NCI-H2227 (cell line): ENCODE results near the gene MED13L.

ENCODE experiments used
- DNase-seq: peaks from one replicate; lab custom pipeline; 2025; ENCODE audit not compliant: unreplicated experiment; lab: John Stamatoyannopoulos, UW

MED13L gene

GRCh38 chr12:116092776-116093175 lies 184.7 kb downstream of the MED13L start:
- DNase-seq = no peak

- DNase-seq = no peak
These were observed 185.3 kb downstream of the MED13L start for GRCh38 chr12:116092162-116092561.

- DNase-seq = no peak
These were observed 185.9 kb downstream of the MED13L start for GRCh38 chr12:116091579-116091978.

GRCh38 chr12:116090516-116090915 lies 187.0 kb downstream of the MED13L start:
- DNase-seq = no peak

GRCh38 chr12:116089080-116089479 lies 188.4 kb downstream of the MED13L start:
- no peak for DNase-seq

- DNase-seq = no peak
These were observed 189.5 kb downstream of the MED13L start for GRCh38 chr12:116087962-116088361.

- no peak for DNase-seq
These were observed 190.1 kb downstream of the MED13L start for GRCh38 chr12:116087399-116087798.

GRCh38 chr12:116080415-116080814 lies 197.1 kb downstream of the MED13L start:
- DNase-seq = no peak

- DNase-seq = no peak
These were observed 199.1 kb downstream of the MED13L start for GRCh38 chr12:116078396-116078795.

GRCh38 chr12:116077431-116077830 lies 200.1 kb downstream of the MED13L start:
- DNase-seq = no peak

GRCh38 chr12:116076399-116076798 lies 201.1 kb downstream of the MED13L start:
- DNase-seq = no peak

- DNase-seq = no peak
These were observed 202.8 kb downstream of the MED13L start for GRCh38 chr12:116074686-116075085.

- no peak for DNase-seq
These were observed 205.8 kb downstream of the MED13L start for GRCh38 chr12:116071555-116072230.

GRCh38 chr12:116070444-116070843 lies 207.0 kb downstream of the MED13L start:
- no peak for DNase-seq

GRCh38 chr12:116069943-116070342 lies 207.6 kb downstream of the MED13L start:
- DNase-seq = no peak

- DNase-seq = no peak
These were observed 208.6 kb downstream of the MED13L start for GRCh38 chr12:116068853-116069252.

GRCh38 chr12:116068371-116068770 lies 209.1 kb downstream of the MED13L start:
- no peak for DNase-seq

- DNase-seq = no peak
These were observed 209.6 kb downstream of the MED13L start for GRCh38 chr12:116067892-116068291.

GRCh38 chr12:116066381-116067230 lies 210.9 kb downstream of the MED13L start:
- DNase-seq = peak; percentile 45

GRCh38 chr12:116065606-116066005 lies 211.9 kb downstream of the MED13L start:
- no peak for DNase-seq

- no peak for DNase-seq
These were observed 213.0 kb downstream of the MED13L start for GRCh38 chr12:116064493-116064892.

- DNase-seq = no peak
These were observed 214.8 kb downstream of the MED13L start for GRCh38 chr12:116062698-116063097.
